NCI-H1694 treated with DMSO at 0.1 percent for 48 hours (cell line): Measurements from ENCODE around the gene NFE2L2.
"Not testable (repeated sequence)": the region's sequence is repeated elsewhere in the genome, so short reads cannot be mapped to it uniquely, and the experiment has no call there.

ENCODE experiments used
- DNase-seq: peaks from one replicate; lab custom pipeline; 2025; lab: John Stamatoyannopoulos, UW

Gene NFE2L2

DNA sequence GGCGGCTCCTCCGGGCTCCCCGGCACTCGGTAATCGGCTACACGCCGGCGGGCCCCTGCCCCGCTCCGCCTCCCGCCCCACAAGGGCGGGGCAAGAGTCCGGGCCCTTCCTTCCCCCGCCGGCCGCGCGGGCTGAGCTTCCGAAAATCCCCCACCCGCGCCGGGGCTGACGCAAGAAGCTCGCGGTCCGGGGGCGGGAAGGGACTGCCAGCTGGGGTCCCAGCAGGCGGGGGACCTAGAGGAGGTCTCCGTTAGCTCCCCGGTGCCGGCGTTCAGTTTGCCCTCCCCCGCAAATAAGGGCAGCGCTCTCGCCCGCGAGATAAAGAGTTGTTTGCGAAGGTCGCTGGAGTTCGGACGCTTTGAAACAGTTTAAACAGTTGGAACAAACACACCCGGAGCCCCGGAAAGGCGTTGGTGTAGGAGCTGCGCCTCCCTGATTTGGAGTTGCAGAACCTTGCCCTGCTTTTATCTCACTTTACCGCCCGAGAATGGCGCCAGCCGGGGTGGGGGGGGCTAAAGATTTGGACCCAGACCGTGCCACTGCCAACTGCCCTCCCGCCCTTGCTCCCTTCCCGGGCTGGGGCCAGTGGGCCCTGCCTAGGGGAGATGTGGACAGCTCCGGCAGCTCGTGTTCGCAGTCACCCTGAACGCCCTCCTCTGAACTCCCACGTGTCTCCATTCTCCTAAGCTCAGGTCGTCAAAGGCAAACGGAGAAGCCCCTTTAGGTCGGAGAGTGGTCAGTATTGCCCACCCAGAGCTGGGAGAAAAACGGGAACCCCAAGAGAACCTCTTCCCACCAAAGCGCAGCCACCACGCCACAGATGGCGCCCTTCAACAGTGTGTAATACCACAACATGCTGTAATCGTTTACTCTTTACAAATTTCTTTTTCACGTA, at the start of gene NFE2L2:
Gene NFE2L2, minus strand, starts transcription at position 35 of the 895 bp plus-strand sequence. CDS start 151 bp downstream, outside the sequence.
- peak; percentile 85 for DNase-seq

DNA sequence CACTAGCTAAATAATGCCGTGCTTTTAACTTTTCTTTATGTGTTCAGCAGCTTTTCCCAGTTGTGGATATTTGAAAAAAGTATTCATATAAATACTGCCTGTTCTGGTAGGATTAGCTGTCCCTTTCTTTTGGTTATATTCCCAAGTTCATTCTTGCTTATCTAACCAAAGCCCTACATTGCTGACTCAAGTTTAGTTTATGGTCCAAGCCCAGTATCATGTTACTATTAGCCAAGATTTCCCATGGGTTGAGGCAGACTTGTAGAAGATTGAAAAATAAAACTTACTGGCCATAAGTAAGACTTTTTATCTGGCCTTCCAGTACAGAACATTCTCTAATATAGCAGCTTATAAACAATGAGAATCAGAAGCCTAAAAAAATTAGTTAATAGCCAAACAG, 49.7 kb upstream of the NFE2L2 start:
- no peak for DNase-seq

DNA sequence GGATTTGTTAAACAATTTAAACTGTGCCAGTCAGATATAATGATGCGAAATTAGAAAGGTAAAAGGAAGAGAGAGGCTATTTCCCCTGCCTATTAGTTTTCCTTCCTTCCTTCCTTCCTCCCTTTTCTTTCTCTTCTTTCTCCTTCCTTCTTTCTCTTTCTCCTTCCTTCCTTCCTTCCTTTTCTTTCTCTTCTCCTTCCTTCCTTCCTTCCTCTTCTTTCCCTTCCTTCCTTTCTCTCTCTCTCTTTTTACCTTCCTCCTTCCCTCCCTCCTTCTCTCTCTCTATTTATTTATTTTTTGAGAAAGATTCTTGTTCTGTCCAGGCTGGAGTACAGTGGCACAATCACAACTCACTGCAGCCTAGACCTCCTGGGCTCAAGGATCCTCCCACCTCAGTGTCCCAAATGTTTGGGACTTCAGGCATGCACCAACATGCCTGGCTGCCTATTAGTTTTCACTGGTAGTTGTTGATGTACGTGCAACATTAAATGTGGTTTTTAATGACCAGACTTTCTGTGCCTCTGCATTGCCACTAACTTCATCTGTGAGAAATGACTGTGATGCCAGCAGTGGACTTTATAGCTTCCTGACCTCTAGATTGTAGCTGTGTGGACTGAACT, 48.7 kb upstream of the NFE2L2 start:
- DNase-seq, result no peak

DNA sequence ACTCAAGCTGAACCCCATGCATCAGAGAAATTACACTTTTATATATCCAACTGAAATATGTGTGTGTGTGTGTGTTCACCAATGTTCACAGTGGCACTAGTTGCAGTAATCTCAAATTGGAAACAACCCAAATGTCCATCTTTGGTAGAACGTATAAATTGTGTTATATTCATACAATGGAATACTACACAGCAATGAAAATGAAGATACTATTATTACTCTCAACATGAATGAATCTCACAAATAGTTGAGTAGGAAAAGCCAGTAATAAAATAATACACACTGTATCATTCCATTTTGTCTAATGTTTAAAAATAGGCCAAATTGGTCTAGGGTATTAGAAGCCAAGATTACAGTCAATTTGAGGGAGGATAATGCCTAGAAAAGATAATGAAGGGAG, 48.0 kb upstream of the NFE2L2 start:
- no peak for DNase-seq

DNA sequence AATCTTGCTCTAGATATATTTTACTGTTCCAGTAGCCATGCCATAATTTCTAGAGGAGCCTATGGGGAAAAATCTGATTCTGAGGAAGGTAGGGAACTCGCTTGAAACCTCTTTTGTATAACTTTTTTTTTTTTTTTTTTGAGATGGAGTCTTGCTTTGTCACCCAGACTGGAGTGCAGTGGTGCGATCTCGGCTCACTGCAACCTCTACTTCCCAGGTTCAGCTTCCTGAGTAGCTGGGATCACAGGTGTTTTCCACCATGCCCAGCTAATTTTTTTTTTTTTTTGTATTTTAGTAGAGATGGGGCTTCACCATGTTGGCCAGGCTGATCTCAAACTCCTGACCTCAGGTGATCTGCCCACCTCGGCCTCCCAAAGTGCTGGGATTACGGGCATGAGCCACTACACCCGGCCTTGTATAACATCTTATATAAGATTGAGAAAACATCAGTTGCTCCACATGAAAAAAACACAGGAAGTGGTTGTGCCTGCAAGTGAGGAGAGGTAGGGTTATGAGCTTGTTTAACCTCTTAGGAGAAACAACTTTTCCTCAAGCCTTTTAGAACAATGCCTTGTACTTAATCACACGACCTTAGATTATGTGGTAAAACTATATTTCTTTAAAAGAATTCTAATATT, 45.3 kb upstream of the NFE2L2 start:
- DNase-seq, result not testable (repeated sequence)

DNA sequence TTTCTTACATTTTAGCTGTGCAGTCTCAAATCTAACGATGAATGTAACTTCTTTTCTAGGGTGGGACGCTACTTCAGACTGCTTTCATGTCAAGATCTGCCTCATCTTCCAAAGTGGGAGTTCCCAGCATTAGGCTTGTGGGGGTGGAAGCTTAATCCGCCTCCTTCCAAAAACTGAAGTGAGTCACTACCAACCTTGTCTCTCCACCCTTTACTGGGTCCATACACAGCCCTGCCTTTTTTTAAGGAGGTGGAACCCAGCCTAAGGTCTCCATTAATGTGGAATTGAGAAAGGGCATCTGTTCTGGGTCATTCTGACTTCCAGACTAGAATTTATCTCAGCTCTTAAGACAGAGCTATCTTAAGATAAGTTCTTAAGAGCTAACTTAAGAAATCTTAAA, 42.0 kb upstream of the NFE2L2 start:
- no peak for DNase-seq

DNA sequence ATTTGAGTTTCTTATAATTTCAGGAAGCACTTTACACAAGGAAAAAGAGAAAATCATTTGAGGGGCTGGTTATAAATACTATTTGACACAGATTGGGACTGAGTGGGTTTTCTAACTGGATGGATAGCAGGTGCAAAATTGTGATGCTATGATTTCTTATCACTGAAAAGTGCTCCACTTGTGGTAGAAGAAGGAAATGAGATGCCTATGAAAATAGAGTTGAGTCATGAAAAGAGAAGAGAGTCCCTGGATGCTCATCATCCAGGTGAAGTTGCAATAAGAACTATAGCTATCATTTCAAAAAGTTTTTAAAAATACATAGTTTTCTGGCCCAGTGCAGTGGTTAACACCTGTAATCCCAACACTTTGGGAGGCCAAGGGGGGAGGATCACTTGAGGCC, 39.4 kb upstream of the NFE2L2 start:
- no peak for DNase-seq

DNA sequence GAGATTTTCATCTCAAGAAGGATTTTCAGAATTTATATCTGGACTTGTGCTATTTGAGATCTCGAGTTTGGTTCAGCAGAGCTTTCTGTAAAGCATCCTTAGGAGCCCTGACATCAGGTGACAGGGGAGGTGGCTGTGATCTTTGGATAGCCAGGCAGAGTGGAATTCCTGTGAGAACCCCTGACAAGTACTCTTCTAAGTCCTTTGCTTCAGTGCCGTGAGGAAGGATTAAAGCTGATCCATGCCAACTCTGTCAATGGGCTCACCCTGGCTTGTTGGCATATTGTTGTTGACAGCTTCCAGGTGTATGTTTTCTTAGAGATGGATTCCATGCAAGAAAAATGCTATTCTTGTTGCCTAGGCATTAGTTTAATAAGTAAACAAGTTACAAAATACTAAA, 38.0 kb upstream of the NFE2L2 start:
- DNase-seq, result no peak

DNA sequence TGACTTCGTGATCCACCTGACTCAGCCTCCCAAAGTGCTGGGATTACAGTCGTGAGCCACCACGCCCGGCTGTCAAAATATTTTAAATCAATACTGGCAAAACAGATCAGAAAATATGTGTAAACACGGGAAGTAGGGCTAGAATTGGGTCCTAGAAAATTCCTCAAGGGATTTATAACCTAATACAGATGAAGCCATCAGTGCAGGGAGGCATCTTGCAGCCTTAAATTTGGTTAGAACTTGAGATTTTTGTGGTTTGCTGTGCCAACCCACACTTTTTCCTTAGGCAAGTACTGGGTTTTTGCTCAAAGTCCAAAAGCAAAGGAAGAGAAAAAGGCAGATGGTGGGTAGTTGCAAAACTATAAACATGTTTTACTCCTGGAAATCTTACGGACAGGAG, 33.7 kb upstream of the NFE2L2 start:
- no peak for DNase-seq

DNA sequence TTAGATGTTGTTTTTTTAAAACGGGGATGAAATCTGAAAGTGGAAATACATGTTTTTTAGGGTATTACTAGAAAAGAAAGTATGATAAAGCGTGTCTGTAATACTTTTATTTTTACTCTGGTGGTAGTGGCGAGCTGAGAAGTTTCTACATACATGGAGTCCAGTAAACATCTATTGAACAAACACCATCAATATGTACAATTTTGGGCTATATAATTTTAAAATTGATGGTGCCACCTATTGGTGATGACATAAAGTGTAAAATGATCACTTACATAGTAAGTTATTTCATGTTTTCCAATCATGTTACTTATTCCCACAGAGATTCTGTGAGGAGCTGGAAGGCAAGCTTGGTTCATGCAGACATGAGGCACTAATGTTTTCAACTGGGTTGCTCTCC, 31.5 kb upstream of the NFE2L2 start:
- DNase-seq, result peak; percentile 40

DNA sequence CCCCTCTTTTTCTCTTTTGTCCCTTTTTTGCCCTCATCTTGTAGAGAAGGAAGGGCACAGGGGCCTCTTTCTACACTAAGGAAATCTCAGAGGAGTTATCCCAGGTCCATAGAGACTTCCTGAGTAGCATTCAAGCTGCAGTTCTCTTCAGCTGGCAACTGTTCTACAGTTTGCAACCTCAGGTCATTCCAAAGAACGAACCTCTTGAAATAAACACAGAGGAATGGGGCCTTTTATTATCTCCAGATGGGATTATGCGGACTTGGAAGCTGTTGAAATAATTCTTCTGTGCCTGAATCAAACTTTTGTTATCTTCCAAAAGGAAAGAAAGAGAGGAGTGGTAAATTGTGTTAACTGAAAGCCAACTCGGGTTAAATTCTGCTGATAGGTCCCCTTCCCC, 31.0 kb upstream of the NFE2L2 start:
- DNase-seq, result no peak

DNA sequence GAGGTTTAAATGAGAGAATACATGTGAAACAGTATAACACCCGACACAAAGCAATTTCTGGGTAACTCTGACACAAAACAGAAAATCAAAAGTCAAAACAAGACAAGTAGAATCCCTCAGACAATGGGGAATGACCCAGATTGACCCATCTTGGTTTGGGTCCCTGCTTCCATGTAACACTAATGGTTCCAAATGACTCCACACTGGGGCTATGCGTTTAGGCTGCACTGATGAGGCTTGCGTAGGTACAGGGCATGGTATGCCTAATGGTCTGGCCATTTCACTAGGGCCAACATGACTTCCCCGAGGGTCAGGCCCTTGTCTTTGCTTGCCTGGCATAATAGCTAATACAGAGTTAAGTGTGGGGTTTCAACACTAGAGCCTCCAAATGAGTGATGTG, 27.2 kb upstream of the NFE2L2 start:
- DNase-seq, result no peak

DNA sequence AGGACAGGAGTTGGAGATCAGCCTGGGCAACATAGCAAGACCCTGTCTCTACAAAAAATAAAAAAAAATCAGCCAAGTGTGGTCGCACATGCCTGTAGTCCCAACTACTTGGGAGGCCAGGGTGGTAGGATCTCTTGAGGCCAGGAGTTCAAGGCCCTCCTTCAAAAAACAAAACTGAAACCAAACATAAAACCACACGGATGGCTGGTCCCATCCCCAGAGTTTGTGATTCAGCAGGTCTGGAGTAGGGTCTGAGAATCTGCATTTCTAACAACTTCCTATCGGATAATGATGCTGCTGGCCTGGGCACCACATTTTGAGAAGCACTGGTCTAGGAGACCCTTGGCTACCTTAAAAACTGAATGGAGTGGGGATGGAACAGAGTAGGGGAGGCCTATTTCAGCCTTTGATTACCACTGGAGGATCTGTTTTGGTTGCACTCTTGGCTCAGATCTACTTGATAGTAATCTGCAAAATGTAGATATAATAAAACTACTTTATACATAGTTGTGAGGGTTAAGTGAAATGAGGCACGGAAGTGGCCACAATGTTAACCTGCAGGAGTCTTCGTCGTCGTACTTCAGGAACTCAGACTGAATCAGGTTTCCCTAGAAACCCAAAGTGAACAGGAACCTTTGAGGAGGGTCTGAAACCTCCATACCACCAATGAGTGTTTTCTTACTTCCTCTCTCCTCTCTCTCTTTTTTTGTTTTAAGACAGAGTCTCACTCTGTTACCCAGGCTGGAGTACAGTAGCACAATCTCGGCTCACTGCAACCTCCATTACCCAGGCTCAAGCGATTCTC, 25.5 kb upstream of the NFE2L2 start:
- DNase-seq, result no peak

DNA sequence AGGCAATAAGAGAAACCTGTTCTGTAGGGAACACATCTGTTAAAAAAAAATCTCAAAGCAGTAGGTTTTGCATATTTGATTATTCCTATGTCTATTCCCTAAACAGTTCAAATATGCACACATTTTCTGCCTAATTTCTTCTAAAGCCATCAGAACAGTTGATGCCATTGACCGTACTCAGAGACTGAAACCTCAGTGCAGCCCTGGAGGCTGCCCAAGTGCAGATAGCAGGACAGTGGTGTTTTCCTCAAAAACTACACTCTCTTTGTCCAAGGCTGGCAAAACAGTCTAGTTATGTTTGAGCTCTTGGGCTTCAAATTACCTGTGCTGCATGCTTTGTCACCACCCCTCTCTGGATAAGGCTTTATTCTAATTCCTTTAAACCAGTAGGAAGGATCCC, 23.3 kb upstream of the NFE2L2 start:
- DNase-seq, result no peak

DNA sequence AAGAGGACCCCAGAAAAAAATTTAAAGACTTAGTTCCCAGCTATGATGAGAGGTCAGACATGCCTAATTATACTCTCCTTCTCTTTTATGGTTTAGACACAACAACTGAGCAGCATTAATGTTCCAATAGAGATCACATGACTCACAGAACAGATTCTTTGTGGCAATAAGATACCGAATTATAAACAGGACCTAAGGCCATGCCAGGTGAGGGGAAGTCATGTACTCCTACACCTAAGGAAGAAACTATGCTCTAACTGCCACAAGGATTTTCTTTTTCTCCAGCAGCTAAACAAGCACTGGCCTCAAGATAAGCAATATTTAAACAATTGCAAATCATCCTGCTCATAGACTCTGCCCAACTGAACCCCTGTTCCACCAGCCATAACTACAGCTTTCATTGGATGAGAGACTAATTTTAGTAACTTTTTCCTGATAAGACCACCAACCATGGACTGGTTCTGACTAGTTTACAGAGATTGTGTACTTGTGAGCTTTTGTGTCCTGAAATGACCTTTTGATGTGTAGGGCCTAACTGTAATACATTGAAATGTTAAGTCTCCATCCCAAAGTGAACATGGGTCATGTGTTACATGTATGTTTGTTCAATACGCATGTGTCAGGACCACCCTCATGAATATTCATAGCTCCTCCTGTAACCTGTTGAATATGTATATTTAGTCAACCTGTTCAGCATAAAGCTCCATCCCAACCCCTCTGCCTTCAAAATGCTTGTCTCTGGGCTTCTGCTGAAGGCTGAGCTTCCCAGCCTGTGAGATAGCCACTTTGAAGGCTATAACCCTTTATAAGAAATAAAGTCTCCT, 21.6 kb upstream of the NFE2L2 start:
- DNase-seq, result no peak

DNA sequence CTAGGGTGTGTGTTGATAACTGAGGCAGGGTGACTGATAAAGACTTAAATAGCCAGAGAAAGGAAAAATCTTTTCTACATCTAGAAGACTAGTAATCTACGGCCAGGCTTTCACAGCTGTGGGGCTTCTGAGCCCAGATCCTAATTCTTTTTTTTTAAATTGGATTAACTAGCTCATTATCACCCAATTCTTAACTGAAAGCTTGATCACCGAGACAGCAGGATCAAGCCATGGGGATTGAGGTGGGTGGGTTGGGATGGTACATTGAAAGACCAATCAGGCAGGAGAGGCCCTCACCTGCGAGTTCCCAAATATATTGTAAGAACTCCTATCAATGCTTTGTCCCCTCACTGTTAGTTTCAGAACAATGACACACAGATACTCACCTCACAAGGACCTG, 20.0 kb upstream of the NFE2L2 start:
- DNase-seq, result no peak

DNA sequence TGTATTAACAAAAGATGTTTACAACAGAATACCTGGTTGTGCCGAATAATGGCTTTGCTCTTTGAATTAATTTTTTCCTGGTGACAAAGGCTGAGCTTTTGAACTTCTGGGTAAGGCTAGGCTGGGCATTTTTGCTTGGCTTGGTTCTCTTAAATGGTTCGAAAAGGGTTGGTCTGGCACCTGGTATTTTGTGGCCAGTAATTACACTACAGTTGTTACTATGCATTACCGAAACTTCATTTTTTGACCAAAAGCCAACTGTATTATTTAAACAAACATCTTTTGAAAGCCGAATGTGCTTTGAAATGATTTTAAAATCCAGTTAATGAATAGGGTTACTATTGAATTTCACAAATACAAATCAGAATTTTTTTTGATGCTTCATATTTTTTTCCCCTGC, 19.4 kb upstream of the NFE2L2 start:
- DNase-seq, result no peak

DNA sequence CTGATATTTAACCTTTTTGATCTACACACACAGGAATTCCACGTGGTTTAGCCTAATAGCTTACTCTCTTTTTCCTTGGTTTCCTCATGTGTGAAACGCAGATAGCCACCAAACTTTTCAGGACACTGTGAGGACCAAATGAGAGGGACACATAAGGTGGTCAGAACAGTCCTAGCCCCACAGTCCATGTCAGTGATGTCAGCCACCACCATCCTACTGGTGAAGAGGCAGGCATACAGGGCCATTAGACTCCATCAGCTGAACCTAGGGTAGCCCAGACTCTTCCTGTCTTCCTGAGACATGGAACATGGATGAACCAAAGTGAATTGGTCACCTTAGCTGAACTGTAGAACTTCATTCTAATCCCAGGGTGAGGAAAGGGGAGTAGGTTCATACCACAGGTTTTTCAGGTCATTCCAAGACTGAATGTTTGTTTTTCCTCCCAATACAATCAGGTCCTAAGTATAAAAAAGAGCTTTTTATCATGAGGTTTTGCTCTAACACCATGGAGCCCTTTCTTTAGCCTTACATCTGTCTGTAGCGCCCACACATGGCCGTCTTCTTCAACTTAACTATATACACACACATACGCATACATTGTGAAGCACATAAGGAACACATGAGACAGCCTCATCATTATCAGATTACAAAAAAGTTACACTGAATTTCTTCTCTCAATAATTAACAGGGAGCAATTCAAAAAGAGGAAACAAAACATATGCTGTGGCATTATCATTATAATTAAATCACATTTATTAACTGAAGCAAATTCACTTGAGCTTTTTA, 18.5 kb upstream of the NFE2L2 start:
- DNase-seq, result no peak

DNA sequence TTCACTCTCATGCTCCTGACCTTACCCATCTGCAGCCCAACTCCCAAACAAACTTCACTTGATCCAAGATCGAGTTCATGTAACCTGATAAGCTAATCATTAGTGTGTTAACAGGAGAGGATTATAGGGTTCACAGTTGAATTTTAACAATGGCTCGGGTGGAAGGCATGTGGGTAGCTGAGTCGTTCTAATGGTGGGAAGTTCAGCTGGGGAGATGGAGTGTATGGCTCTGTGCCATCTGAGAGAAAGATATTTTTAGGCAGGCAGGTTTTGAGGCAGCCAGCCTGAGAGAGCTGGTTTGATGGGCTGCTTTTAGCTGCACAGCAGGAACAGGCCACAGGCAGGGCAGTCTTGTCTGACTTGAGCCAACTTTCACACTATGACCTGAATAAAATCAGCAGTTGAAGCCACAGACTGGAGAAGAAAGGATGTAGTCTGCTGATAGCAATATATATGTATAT, 17.7 kb upstream of the NFE2L2 start:
- DNase-seq, result no peak

DNA sequence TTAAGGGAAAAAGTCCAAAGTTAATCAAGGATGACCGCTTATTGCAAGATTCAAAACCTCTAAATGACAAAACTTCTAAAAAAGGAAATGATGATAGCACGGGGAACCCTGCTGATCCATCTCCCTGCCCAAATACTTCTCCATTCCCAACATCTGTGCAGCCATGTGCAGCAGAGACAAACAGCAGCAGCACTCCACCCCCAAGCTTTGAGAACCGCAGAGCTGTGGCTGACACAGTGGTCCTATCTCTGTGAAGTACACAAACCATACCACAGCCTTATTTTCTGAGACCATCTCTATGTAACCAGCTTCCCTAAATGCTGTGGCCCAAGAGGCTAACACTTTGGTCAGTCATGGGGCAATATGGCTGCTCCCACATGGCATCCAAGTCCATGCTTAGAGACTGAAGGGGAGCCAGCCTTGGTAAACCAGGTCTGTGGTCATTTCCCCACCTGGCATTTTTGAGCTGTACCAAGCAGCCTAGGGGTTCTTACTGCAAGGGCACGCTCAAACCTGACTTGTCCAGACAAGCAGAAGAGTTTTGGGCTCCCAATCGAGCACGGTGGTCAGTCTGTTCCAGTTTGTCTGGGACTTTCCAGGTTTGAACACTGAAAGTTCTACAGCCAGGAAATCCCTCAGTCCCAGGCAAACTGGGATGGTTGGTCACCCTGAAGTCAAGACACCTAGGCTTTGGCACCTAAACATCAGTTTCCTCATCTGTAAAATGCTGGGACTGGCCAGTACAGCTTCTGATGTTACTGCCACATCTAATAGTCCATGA, 17.1 kb upstream of the NFE2L2 start:
- no peak for DNase-seq
